Ovary (tissue), 3 donors: ENCODE results near the gene TSACC.

Experiments
- EP300 ChIP-seq: sonication (generic); formaldehyde crosslinking; IDR thresholded peaks from one replicate; pipeline ENCODE4 v1.6.1; 2017; ENCODE audit warnings: antibody characterized with exemption
- POLR2A ChIP-seq: fragments of 450-650 bp; IDR thresholded peaks from one replicate; pipeline ENCODE4 v1.6.1; 2017; ENCODE audit warnings: antibody characterized with exemption, mild to moderate bottlenecking, moderate library complexity
- TF ChIP-seq, protein P1 (sequence below), 3 donors: fragments of 450-650 bp in 2 of 3; fragments of 200-600 bp in 1 of 3; IDR thresholded peaks; one replicate each; pipeline versions ENCODE4 v1.5.1 to v1.8.0; 2016 to 2022; ENCODE audit warnings: antibody characterized with exemption in 3 of 3, mild to moderate bottlenecking in 1 of 3
- donor health status: DM: no; HTN: no; CAD: no.

DNA sequence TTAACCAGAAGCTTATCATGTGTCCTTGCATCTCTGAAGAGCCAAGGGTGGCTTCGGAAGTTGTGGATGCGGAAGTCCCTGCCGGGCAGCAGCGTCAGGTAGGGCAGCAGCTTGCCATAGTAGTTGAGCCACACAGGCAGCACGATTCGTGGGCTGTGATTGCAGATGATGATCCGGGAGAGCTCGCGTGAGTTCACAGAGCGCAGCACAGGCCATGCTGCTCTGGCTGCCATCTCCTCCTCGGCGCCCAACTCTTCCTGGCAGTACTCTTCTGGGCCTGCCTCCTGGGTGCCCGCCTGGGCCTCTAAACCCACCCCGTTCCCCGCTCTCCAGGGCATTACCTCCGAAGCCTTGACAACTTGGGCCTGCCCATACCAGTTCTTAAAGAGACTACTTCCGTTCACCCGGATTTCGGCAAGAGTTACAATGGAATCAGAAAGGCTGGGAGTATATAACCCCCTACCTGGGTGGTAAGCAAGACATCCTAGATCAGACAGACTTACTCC is 39.4 kb upstream of the TSACC start, which contains the start of gene VHLL:
- TF ChIP-seq, protein P1, sequence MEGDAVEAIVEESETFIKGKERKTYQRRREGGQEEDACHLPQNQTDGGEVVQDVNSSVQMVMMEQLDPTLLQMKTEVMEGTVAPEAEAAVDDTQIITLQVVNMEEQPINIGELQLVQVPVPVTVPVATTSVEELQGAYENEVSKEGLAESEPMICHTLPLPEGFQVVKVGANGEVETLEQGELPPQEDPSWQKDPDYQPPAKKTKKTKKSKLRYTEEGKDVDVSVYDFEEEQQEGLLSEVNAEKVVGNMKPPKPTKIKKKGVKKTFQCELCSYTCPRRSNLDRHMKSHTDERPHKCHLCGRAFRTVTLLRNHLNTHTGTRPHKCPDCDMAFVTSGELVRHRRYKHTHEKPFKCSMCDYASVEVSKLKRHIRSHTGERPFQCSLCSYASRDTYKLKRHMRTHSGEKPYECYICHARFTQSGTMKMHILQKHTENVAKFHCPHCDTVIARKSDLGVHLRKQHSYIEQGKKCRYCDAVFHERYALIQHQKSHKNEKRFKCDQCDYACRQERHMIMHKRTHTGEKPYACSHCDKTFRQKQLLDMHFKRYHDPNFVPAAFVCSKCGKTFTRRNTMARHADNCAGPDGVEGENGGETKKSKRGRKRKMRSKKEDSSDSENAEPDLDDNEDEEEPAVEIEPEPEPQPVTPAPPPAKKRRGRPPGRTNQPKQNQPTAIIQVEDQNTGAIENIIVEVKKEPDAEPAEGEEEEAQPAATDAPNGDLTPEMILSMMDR (IDR thresholded peaks at IDR 0.05), result no peak
- TF ChIP-seq POLR2A (no peak), EP300 (no peak)
